Measurements from ENCODE around the gene INSYN1. TPM values are rescaled to one million over a fixed set of nuclear protein-coding genes. Genes with fewer than 3 reads are reported as not detected.

Gene INSYN1
- total and polyA plus RNA-seq, 2 donors (not counting 1 experiment from before 2014, with no cell fraction given) = not detected

DNA sequence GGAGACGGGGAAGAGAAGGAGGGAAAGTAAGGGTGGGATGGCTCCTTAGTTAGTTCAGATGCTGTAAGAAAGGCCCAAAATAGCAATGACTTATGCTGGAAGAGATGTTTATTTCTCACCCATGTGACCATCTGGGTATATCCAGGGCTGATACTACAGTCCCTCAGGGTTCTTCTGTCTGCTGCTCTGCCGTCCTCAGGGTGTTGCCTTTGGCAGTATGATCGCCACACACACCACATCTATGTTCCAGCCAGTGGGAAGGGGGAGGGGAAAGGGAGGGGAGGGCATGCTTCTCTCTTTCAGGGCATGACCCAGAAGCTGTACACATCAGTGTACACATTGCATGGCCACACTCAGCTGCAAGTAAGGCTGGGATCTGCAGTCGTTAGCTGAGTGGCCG is 58.7 kb downstream of the INSYN1 start:
- intact Hi-C loops (cut with micrococcal nuclease) = no loop called here
- CTCF ChIA-PET = interaction anchor here (0.7 to 1.4 kb wide), 2 partner anchors 11 to 453 kb away, joined by 3 to 4 read pairs; no protein-coding TSS in a partner anchor

DNA sequence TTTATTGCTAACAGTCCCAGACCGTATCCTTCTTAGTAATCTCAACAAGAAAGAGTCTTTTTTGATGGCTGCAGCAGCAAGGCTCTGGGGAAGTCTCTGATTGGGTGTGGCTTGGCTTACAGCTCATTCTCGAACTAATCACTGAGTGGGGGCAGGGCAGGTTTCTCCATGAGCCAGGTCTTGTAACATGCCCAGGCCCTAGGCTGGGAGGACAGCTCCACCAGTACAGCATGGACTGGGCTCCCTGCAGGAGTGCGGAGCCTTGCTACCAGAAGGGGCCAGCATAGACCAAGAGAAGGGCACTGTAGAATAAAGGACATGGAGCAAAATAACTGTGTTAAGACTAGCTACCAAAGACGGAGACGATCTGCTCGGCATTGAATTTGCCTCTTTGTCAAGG is 61.8 kb downstream of the INSYN1 start:
- CTCF ChIA-PET = interaction anchor here (1.2 to 2.1 kb wide), 2 partner anchors 10 to 13 kb away, joined by 5 to 13 read pairs; no protein-coding TSS in a partner anchor
- Histone ChIP-seq H3K4me3 (ENCODE audit: control extremely low read depth in 1 of 5, extremely low read depth in 1 of 5, insufficient read depth in 1 of 5, low read depth in 2 of 5, low read length in 4 of 5) (no peak overlapping the region), H3K79me2 (ENCODE audit: control insufficient read depth, insufficient read depth, low read length) (no peaks in the 10 kb centered on the region), H3K27me3 (replicated peaks in 1 of 4; ENCODE audit: control extremely low read depth in 1 of 4, control insufficient read depth in 3 of 4, insufficient read depth in 4 of 4, low read length in 3 of 4) (peaks cover 0 to 48% (median 5%) of the 10 kb centered on the region in 4 experiments), H3K36me3 (replicated peaks in 1 of 2; ENCODE audit: control extremely low read depth in 1 of 2, control insufficient read depth in 1 of 2, extremely low read depth in 1 of 2, insufficient read depth in 2 of 2, low read length in 1 of 2) (no peaks in the 10 kb centered on the region), H3K4me2 (replicated peaks; ENCODE audit: low read depth, low read length, poor library complexity, severe bottlenecking) (no peak overlapping the region), H3K9ac (ENCODE audit: low read length) (no peak overlapping the region), H2AFZ (ENCODE audit: insufficient read depth, low read depth, low read length, poor library complexity, severe bottlenecking) (no peak overlapping the region), H3K27ac (ENCODE audit: low read length in 2 of 2) (no peak overlapping the region), H3K9me3 (ENCODE audit: control extremely low read depth in 1 of 3, control insufficient read depth in 2 of 3, insufficient read depth in 1 of 3, low read length in 2 of 3) (no peaks in the 10 kb centered on the region), H3K4me1 (ENCODE audit: control insufficient read depth in 2 of 2, insufficient read depth in 2 of 2, low read length in 2 of 2) (no peaks in the 10 kb centered on the region), H4K20me1 (ENCODE audit: control insufficient read depth, insufficient read depth, low read length, poor library complexity, severe bottlenecking) (no peaks in the 10 kb centered on the region)
- Mint-ChIP-seq H3K9me3 (ENCODE audit: insufficient read depth) (no peaks in the 10 kb centered on the region), H3K27me3 (peaks cover 50% of the 10 kb centered on the region), H3K4me1 (no peaks in the 10 kb centered on the region), H3K27ac (no peak overlapping the region), H3K4me3 (no peak overlapping the region)
- ATAC-seq (ENCODE audit: low read depth) (no peak), DNase-seq (no peak)
- intact Hi-C loops (cut with micrococcal nuclease) = no loop called here
- POLR2A ChIA-PET = no interaction called here
- 84% methylated on average over 5 of the region's 6 CpGs for WGBS (ENCODE audit: insufficient coverage)
- TF ChIP-seq EZH2 (IDR thresholded peaks at IDR 0.05; ENCODE audit: borderline replicate concordance, insufficient read depth, low read depth, low read length, poor library complexity, severe bottlenecking) = no peak
- TF ChIP-seq, protein P1, sequence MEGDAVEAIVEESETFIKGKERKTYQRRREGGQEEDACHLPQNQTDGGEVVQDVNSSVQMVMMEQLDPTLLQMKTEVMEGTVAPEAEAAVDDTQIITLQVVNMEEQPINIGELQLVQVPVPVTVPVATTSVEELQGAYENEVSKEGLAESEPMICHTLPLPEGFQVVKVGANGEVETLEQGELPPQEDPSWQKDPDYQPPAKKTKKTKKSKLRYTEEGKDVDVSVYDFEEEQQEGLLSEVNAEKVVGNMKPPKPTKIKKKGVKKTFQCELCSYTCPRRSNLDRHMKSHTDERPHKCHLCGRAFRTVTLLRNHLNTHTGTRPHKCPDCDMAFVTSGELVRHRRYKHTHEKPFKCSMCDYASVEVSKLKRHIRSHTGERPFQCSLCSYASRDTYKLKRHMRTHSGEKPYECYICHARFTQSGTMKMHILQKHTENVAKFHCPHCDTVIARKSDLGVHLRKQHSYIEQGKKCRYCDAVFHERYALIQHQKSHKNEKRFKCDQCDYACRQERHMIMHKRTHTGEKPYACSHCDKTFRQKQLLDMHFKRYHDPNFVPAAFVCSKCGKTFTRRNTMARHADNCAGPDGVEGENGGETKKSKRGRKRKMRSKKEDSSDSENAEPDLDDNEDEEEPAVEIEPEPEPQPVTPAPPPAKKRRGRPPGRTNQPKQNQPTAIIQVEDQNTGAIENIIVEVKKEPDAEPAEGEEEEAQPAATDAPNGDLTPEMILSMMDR (IDR thresholded peaks at IDR 0.05) = no peak

More for the DNA sequence above, 58.7 kb downstream of the INSYN1 start:
- H3K36me3 ChIP-seq (replicated peaks in 1 of 2; ENCODE audit: control extremely low read depth in 1 of 2, control insufficient read depth in 1 of 2, extremely low read depth in 1 of 2, insufficient read depth in 2 of 2, low read length in 1 of 2) = no peaks in the 10 kb centered on the region
- H3K4me1 ChIP-seq (ENCODE audit: control insufficient read depth in 2 of 2, insufficient read depth in 2 of 2, low read length in 2 of 2) = peaks cover 6 to 7% of the 10 kb centered on the region in 2 donors
- Mint-ChIP-seq H3K9me3 (ENCODE audit: insufficient read depth) (no peaks in the 10 kb centered on the region), H3K4me3 (no peak overlapping the region), H3K27ac (no peak overlapping the region), H3K4me1 (peaks cover 9% of the 10 kb centered on the region), H3K27me3 (peaks cover 45% of the 10 kb centered on the region)
- POLR2A ChIA-PET = no interaction called here
- peaks cover 0 to 35% (median 5%) of the 10 kb centered on the region in 4 experiments for H3K27me3 ChIP-seq (replicated peaks in 1 of 4; ENCODE audit: control extremely low read depth in 1 of 4, control insufficient read depth in 3 of 4, insufficient read depth in 4 of 4, low read length in 3 of 4)
- H3K9ac ChIP-seq (ENCODE audit: low read length) = no peak overlapping the region
- DNase-seq (no peak), ATAC-seq (ENCODE audit: low read depth) (no peak)
- H2AFZ ChIP-seq (ENCODE audit: insufficient read depth, low read depth, low read length, poor library complexity, severe bottlenecking) = no peak overlapping the region
- 70% methylated on average over 3 of the region's 5 CpGs for WGBS (ENCODE audit: insufficient coverage)
- no peak overlapping the region for H3K27ac ChIP-seq (ENCODE audit: low read length in 2 of 2)
- H4K20me1 ChIP-seq (ENCODE audit: control insufficient read depth, insufficient read depth, low read length, poor library complexity, severe bottlenecking) = no peaks in the 10 kb centered on the region
- no peak overlapping the region for H3K4me2 ChIP-seq (replicated peaks; ENCODE audit: low read depth, low read length, poor library complexity, severe bottlenecking)
- no peak for TF ChIP-seq EZH2 (IDR thresholded peaks at IDR 0.05; ENCODE audit: borderline replicate concordance, insufficient read depth, low read depth, low read length, poor library complexity, severe bottlenecking)
- TF ChIP-seq, protein P1 (IDR thresholded peaks at IDR 0.05) = no peak
- no peak overlapping the region for H3K4me3 ChIP-seq (ENCODE audit: control extremely low read depth in 1 of 5, extremely low read depth in 1 of 5, insufficient read depth in 1 of 5, low read depth in 2 of 5, low read length in 4 of 5)
- no peaks in the 10 kb centered on the region for H3K79me2 ChIP-seq (ENCODE audit: control insufficient read depth, insufficient read depth, low read length)
- no peaks in the 10 kb centered on the region for H3K9me3 ChIP-seq (ENCODE audit: control extremely low read depth in 1 of 3, control insufficient read depth in 2 of 3, insufficient read depth in 1 of 3, low read length in 2 of 3)
